Vagina (tissue), 2 donors: Measurements from ENCODE around the gene MAPK1.

Experiments
- POLR2A ChIP-seq, 2 donors: fragments of 450-650 bp; IDR thresholded peaks; one replicate each; pipeline ENCODE4 v1.6.1; 2017; ENCODE audit warnings: antibody characterized with exemption in 2 of 2, mild to moderate bottlenecking in 2 of 2, moderate library complexity in 2 of 2
- TF ChIP-seq, protein P1 (sequence below), 3 experiments: fragments of 450-650 bp in 2 of 3; fragments of 200-600 bp in 1 of 3; sonication (generic) in 1 of 3; IDR thresholded peaks; one replicate each; pipeline ENCODE4 v1.5.1; 2017 to 2019; ENCODE audit warnings: antibody characterized with exemption in 3 of 3, mild to moderate bottlenecking in 2 of 3, moderate library complexity in 2 of 3

DNA sequence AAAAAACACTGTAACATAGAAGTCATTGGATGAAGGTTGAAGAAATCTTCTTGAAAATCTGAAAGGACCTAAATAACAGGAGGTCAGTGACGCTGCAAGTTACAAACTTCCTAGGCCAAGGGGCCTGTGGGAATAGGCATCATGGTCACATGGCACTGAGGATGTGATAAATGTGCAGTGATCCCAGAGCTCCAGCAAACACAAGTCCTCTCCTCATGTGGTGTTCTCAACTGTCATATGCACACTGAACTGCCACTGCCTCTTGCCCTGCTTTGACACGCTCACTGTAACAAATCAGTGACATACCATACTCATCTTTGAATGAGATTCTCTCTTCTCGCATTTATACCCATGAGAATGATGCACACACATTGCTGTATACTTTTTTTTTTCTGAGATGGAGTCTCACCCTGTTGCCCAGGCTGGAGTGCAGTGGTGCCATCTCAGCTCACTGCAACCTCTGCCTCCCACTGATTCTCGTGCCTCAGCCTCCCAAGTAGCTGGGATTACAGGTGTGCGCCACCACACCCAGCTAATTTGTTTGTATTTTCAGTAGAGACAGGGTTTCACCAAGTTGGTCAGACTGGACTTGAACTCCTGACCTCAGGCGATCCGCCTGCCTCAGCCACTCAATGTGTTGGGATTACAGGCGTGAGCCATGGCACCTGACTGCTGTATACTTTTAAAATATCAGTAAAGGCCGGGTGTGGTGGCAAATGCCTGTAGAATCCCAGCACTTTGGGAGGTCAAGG is 66.7 kb downstream of the MAPK1 start:
- TF ChIP-seq, protein P1, sequence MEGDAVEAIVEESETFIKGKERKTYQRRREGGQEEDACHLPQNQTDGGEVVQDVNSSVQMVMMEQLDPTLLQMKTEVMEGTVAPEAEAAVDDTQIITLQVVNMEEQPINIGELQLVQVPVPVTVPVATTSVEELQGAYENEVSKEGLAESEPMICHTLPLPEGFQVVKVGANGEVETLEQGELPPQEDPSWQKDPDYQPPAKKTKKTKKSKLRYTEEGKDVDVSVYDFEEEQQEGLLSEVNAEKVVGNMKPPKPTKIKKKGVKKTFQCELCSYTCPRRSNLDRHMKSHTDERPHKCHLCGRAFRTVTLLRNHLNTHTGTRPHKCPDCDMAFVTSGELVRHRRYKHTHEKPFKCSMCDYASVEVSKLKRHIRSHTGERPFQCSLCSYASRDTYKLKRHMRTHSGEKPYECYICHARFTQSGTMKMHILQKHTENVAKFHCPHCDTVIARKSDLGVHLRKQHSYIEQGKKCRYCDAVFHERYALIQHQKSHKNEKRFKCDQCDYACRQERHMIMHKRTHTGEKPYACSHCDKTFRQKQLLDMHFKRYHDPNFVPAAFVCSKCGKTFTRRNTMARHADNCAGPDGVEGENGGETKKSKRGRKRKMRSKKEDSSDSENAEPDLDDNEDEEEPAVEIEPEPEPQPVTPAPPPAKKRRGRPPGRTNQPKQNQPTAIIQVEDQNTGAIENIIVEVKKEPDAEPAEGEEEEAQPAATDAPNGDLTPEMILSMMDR (IDR thresholded peaks at IDR 0.05), result no peak
- TF ChIP-seq POLR2A (IDR thresholded peaks at IDR 0.05), result no peak
